HepG2 (cell line): ENCODE measurements around the gene ZMIZ1. TPM values are rescaled to one million over a fixed set of nuclear protein-coding genes. Genes with fewer than 3 reads are reported as not detected.

ENCODE experiments used
- ATAC-seq: fragments of 200-7000 bp; cut with Tn5 transposase; 3 replicates; pipeline ENCODE4 v1.9.1; 2020; ENCODE audit warnings: mild to moderate bottlenecking, moderate library complexity
- BruUV-seq: library from RNA; stranded (reverse); fragments of 400-500 nt; replicated peaks from 2 replicates; lab custom pipeline; 2021; lab: Mats Ljungman, UMichigan
- CTCF ChIA-PET: fragments of 300-600 bp; formaldehyde crosslinking; extraction: SDS; loops from one replicate; lab custom pipeline; 2021; ENCODE audit warnings: low total read pairs, inconsistent platforms, low intra/inter-chr PET ratio; lab: Yijun Ruan, JAX
- POLR2A ChIA-PET: fragments of 350-600 bp; sonication (Branson Sonifier 250); formaldehyde crosslinking; loops from one replicate; lab custom pipeline; 2020; ENCODE audit warnings: antibody characterized with exemption, inconsistent platforms; lab: Yijun Ruan, JAX
- DNase-seq: peaks from one replicate; pipeline ENCODE4 v3.0.0-alpha.2; 2015; ENCODE audit warnings: low spot score
- FAIRE-seq: peaks from 3 replicates; lab custom pipeline; 2011; peaks lifted over from hg19 to GRCh38; lab: Jason Lieb, UNC
- H2AFZ ChIP-seq: one replicate; pipeline ENCODE4 v1.6.1; 2011; ENCODE audit warnings: low read length, inconsistent platforms
- H3K27ac ChIP-seq: fragments of 300-600 bp; 3 replicates; pipeline ENCODE4 v1.8.0; 2011; ENCODE audit warnings: mixed run types, mild to moderate bottlenecking, mixed read lengths, low read length, inconsistent platforms; ENCODE audit not compliant: insufficient read depth; ENCODE audit errors: extremely low read length
- H3K27me3 ChIP-seq, 2 experiments: fragments of 200-600 bp in 1 of 2; 2 replicates in 1 of 2; 3 replicates in 1 of 2; pipeline versions ENCODE4 v1.6.0 to v1.8.0; 2011; ENCODE audit warnings: low read length in 2 of 2, mild to moderate bottlenecking in 2 of 2, moderate library complexity in 2 of 2, inconsistent platforms in 1 of 2; ENCODE audit not compliant: insufficient read depth in 2 of 2, control insufficient read depth in 1 of 2
- H3K36me3 ChIP-seq, 2 experiments: fragments of 200-600 bp in 1 of 2; replicated peaks in 1 of 2; 2 replicates in 1 of 2; 3 replicates in 1 of 2; pipeline versions ENCODE4 v1.5.1 to v1.8.0; 2011; ENCODE audit warnings: low read length in 2 of 2, inconsistent platforms in 1 of 2; ENCODE audit not compliant: insufficient read depth in 2 of 2, control insufficient read depth in 1 of 2
- H3K4me1 ChIP-seq: 2 replicates; pipeline ENCODE4 v1.5.1; 2012; ENCODE audit warnings: low read length, inconsistent platforms; ENCODE audit not compliant: insufficient read depth
- H3K4me2 ChIP-seq: 2 replicates; pipeline ENCODE4 v1.6.0; 2011; ENCODE audit warnings: low read depth, low read length, inconsistent platforms
- H3K4me3 ChIP-seq, 3 experiments: fragments of 200-600 bp in 1 of 3; sonication (generic), shearing (Covaris generic) in 1 of 3; replicated peaks in 1 of 3; 2 replicates each; pipeline ENCODE4 v1.5.1; 2011 to 2016; ENCODE audit warnings: low read length in 3 of 3, inconsistent platforms in 2 of 3, low read depth in 2 of 3, mild to moderate bottlenecking in 2 of 3, control low read depth in 1 of 3, mixed read lengths in 1 of 3; ENCODE audit not compliant: insufficient read depth in 1 of 3
- H3K79me2 ChIP-seq: one replicate; pipeline ENCODE4 v1.6.1; 2011; ENCODE audit warnings: low read length, inconsistent platforms; ENCODE audit not compliant: insufficient read depth
- H3K9ac ChIP-seq: 2 replicates; pipeline ENCODE4 v1.6.0; 2011; ENCODE audit warnings: mild to moderate bottlenecking, low read depth, low read length, inconsistent platforms; ENCODE audit not compliant: insufficient read depth
- H3K9me3 ChIP-seq: 2 replicates; pipeline ENCODE4 v1.5.1; 2012; ENCODE audit warnings: mild to moderate bottlenecking, low read length
- H4K20me1 ChIP-seq: 2 replicates; pipeline ENCODE4 v1.6.0; 2011; ENCODE audit warnings: inconsistent platforms, mild to moderate bottlenecking, low read length, moderate library complexity; ENCODE audit not compliant: insufficient read depth
- CAMTA2 ChIP-seq: sonication (generic); formaldehyde crosslinking; IDR thresholded peaks from 2 replicates; pipeline ENCODE4 v1.4.0; 2020; ENCODE audit warnings: mild to moderate bottlenecking, missing genetic modification reagents, borderline replicate concordance
- HNRNPLL ChIP-seq: fragments of 200-400 bp; formaldehyde crosslinking; IDR thresholded peaks from 2 replicates; pipeline ENCODE4 v1.6.1; 2017; ENCODE audit warnings: mild to moderate bottlenecking, low read depth, low read length; ENCODE audit not compliant: poor library complexity, severe bottlenecking
- KAT7 ChIP-seq: IDR thresholded peaks from 2 replicates; pipeline ENCODE4 v1.6.1; 2018; ENCODE audit warnings: borderline replicate concordance, missing compliant biosample characterization
- MED13 ChIP-seq: sonication (generic); formaldehyde crosslinking; IDR thresholded peaks from 2 replicates; pipeline ENCODE4 v1.5.0; 2020; ENCODE audit warnings: missing genetic modification reagents
- RBM22 ChIP-seq: fragments of 200-400 bp; formaldehyde crosslinking; optimal IDR thresholded peaks from 2 replicates; pipeline ENCODE3; 2017; ENCODE audit warnings: mild to moderate bottlenecking, low read length, moderate library complexity
- ZNF335 ChIP-seq: sonication (generic); formaldehyde crosslinking; IDR thresholded peaks from 2 replicates; pipeline ENCODE4 v1.4.0; 2020; ENCODE audit warnings: missing genetic modification reagents
- ZNF451 ChIP-seq: sonication (generic); formaldehyde crosslinking; IDR thresholded peaks from 2 replicates; pipeline ENCODE4 v1.5.0; 2020; ENCODE audit warnings: mild to moderate bottlenecking, missing genetic modification reagents
- ZNF562 ChIP-seq: sonication (generic); formaldehyde crosslinking; IDR thresholded peaks from 2 replicates; pipeline ENCODE4 v1.8.0; 2022; ENCODE audit warnings: missing genetic modification reagents, borderline replicate concordance
- ZNF597 ChIP-seq: sonication (generic); formaldehyde crosslinking; IDR thresholded peaks from 2 replicates; pipeline ENCODE4 v1.5.0; 2020; ENCODE audit warnings: missing genetic modification reagents
- WGBS: methylation state at CpG from one replicate; pipeline ENCODE4 v1.1.6; 2017; ENCODE audit warnings: low lambda C conversion rate; 5-methylcytosine and 5-hydroxymethylcytosine counted together
- in situ Hi-C: cut with HindIII; loops from 2 replicates; pipeline ENCODE4 v1.10.0; 2017; ENCODE audit warnings: low pct_unique_long_range_greater_than_20kb; ENCODE audit not compliant: extremely low pct_ligation_motif_present
- intact Hi-C: fragments of 100-400 bp; cut with micrococcal nuclease; formaldehyde crosslinking; loops from one replicate; pipeline ENCODE4 v1.10.0; 2022; ENCODE audit not compliant: unreplicated experiment
- polyA plus RNA-seq, 8 experiments: library from polyadenylated mRNA; depleted of rRNA in 3 of 8; stranded (reverse) in 7 of 8; unstranded in 1 of 8; fragments of >200 nt; fragmentation: Illumina TruSeq in 4 of 8; extraction: Trizol in 4 of 8; gene quantifications; 2 replicates each; pipeline versions ENCODE4 v1.2.1 to v1.2.3, GENCODE V29; 2011 to 2016; ENCODE audit warnings: low read depth in 4 of 8, missing spikeins in 1 of 8, mixed read lengths in 1 of 8; ENCODE audit not compliant: insufficient read depth in 1 of 8
- total RNA-seq, 5 experiments: library from RNA; depleted of rRNA; stranded (reverse); fragments of >200 nt; fragmentation: Illumina TruSeq; extraction: Trizol; gene quantifications; 2 replicates each; pipeline ENCODE4 v1.2.3, GENCODE V29; 2016; ENCODE audit warnings: low read depth in 1 of 5
- TF ChIP-seq, protein P1 (sequence below): sonication (generic); formaldehyde crosslinking; IDR thresholded peaks from 2 replicates; pipeline ENCODE4 v1.9.0; 2022; ENCODE audit warnings: missing genetic modification reagents, mild to moderate bottlenecking, borderline replicate concordance

The ZMIZ1 gene
- total and polyA plus RNA-seq, 2 of the 13 experiments (the other 11 are each of a cell fraction or from before 2014, with no cell fraction given), result 5.3 to 10.2 TPM

GRCh38 chr10:79272353-79272752, 203.6 kb downstream of the ZMIZ1 start (continued):
- TF ChIP-seq RBM22 (peak; percentile 7), HNRNPLL (no peak), MED13 (CRISPR knock-in tag) (no peak), ZNF597 (CRISPR knock-in tag) (no peak), KAT7 (CRISPR knock-in tag) (no peak)
- TF ChIP-seq, protein P1, sequence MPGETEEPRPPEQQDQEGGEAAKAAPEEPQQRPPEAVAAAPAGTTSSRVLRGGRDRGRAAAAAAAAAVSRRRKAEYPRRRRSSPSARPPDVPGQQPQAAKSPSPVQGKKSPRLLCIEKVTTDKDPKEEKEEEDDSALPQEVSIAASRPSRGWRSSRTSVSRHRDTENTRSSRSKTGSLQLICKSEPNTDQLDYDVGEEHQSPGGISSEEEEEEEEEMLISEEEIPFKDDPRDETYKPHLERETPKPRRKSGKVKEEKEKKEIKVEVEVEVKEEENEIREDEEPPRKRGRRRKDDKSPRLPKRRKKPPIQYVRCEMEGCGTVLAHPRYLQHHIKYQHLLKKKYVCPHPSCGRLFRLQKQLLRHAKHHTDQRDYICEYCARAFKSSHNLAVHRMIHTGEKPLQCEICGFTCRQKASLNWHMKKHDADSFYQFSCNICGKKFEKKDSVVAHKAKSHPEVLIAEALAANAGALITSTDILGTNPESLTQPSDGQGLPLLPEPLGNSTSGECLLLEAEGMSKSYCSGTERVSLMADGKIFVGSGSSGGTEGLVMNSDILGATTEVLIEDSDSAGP, result no peak
- TF ChIP-seq, all 625 proteins: peak for 1

DNA sequence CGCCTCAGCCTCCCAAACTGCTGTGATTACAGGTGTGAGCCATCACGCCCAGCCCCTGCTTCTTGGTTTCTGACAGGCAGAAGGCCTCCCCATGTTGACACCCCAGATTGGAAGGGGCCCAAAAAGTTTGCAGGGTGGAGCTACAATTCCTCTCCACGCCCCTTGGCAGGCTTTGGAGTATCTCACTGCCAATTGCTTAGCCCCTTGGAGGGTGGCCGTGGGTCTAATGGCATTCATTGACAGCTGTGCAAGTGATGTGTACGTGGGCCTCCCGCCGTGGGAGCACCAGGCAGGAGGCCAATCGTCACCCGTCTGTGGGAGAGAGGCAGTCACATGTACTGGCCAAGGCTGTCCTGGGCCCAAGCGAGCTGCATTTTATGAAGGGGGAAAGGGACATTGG, 204.8 kb downstream of the ZMIZ1 start:
- FAIRE-seq (no peak), DNase-seq (no peak), ATAC-seq (no peak)
- Histone ChIP-seq H4K20me1 (peaks cover 15% of the 10 kb centered on the region; the same call in 1 of the 2 replicates), H3K4me3 (no peak overlapping the region), H3K79me2 (no peaks in the 10 kb centered on the region), H3K27me3 (no peaks in the 10 kb centered on the region), H3K27ac (no peak overlapping the region), H2AFZ (no peak overlapping the region), H3K36me3 (peaks cover 34 to 83% of the 10 kb centered on the region in 2 experiments), H3K4me2 (no peak overlapping the region), H3K9ac (no peak overlapping the region), H3K9me3 (no peaks in the 10 kb centered on the region), H3K4me1 (no peaks in the 10 kb centered on the region)
- intact Hi-C loops (no loop called here), in situ Hi-C loops (no loop called here)
- no TSS peak for BruUV-seq
- ChIA-PET POLR2A (no interaction called here), CTCF (no interaction called here)
- WGBS, result 95% methylated on average over 8 of the region's 10 CpGs
- TF ChIP-seq ZNF451 (CRISPR knock-in tag) (no peak), ZNF335 (CRISPR knock-in tag) (no peak), ZNF562 (CRISPR knock-in tag) (no peak), CAMTA2 (no peak)
